ENCODE data around the gene MTMR2. TPM values are rescaled to one million over a fixed set of nuclear protein-coding genes. Genes with fewer than 3 reads are reported as not detected.

The MTMR2 gene
- total RNA-seq, 2 experiments from 2014 or later = 32.5 to 34.6 TPM

Other genes with a start within 250 kb of the MTMR2 start
- gene FAM76B, start 134.3 kb downstream of the MTMR2 start, total RNA-seq = 10 to 100 TPM; 70.3 to 71.4 TPM
- 100 to 1,000 TPM; 110 to 115 TPM for gene CEP57, start 133.6 kb downstream of the MTMR2 start, total RNA-seq